ENCODE data around the gene HK1. TPM values are rescaled to one million over a fixed set of nuclear protein-coding genes. Genes with fewer than 3 reads are reported as not detected.

The HK1 gene
- total RNA-seq, 2 donors from 2014 or later, result 150 to 158 TPM

- ATAC-seq (ENCODE audit: insufficient number of reproducible peaks, low FRiP score, low read depth), result no peak
- Histone ChIP-seq H3K9me3 (no peaks in the 10 kb centered on the region), H3K4me3 (no peak overlapping the region), H3K4me1 (ENCODE audit: control insufficient read depth in 1 of 2, low read depth in 2 of 2) (peaks cover 33 to 74% of the 10 kb centered on the region in 2 donors), H3K36me3 (peaks cover 37% of the 10 kb centered on the region), H3K27ac (peak overlapping the region; percentile 14 to 97), H3K27me3 (replicated peaks; ENCODE audit: insufficient read depth) (no peaks in the 10 kb centered on the region)
- no peak for DNase-seq (ENCODE audit: low spot score)
- TF ChIP-seq CTCF (IDR thresholded peaks at IDR 0.05), result no peak
Measured at GRCh38 chr10:69364232-69364940, 86.1 kb downstream of the HK1 start.

GRCh38 chr10:69366738-69367137, 88.4 kb downstream of the HK1 start:
- TF ChIP-seq CTCF (IDR thresholded peaks at IDR 0.05), result no peak
- no peak overlapping the region for H3K4me3 ChIP-seq
- peaks cover 11 to 50% of the 10 kb centered on the region in 2 donors for H3K4me1 ChIP-seq (ENCODE audit: control insufficient read depth in 1 of 2, low read depth in 2 of 2)
- ATAC-seq (ENCODE audit: insufficient number of reproducible peaks, low FRiP score, low read depth) (no peak), DNase-seq (ENCODE audit: low spot score) (no peak)
- H3K27ac ChIP-seq, result peak overlapping the region in 1 of 2 donors; percentile 15
- no peaks in the 10 kb centered on the region for H3K27me3 ChIP-seq (replicated peaks; ENCODE audit: insufficient read depth)
- no peaks in the 10 kb centered on the region for H3K9me3 ChIP-seq
- H3K36me3 ChIP-seq, result peaks cover 53% of the 10 kb centered on the region

GRCh38 chr10:69367469-69367868, 89.2 kb downstream of the HK1 start:
- DNase-seq (ENCODE audit: low spot score) (no peak), ATAC-seq (ENCODE audit: insufficient number of reproducible peaks, low FRiP score, low read depth) (no peak)
- TF ChIP-seq CTCF (IDR thresholded peaks at IDR 0.05), result no peak
- Histone ChIP-seq H3K27me3 (replicated peaks; ENCODE audit: insufficient read depth) (no peaks in the 10 kb centered on the region), H3K27ac (peak overlapping the region in 1 of 2 donors; percentile 27), H3K4me3 (no peak overlapping the region), H3K4me1 (ENCODE audit: control insufficient read depth in 1 of 2, low read depth in 2 of 2) (peaks cover 5 to 44% of the 10 kb centered on the region in 2 donors), H3K36me3 (peaks cover 53% of the 10 kb centered on the region), H3K9me3 (no peaks in the 10 kb centered on the region)

- DNase-seq (ENCODE audit: low spot score) (no peak), ATAC-seq (ENCODE audit: insufficient number of reproducible peaks, low FRiP score, low read depth) (no peak)
- Histone ChIP-seq H3K27me3 (replicated peaks; ENCODE audit: insufficient read depth) (no peaks in the 10 kb centered on the region), H3K4me1 (ENCODE audit: control insufficient read depth in 1 of 2, low read depth in 2 of 2) (peaks cover 15 to 29% of the 10 kb centered on the region in 2 donors), H3K9me3 (no peaks in the 10 kb centered on the region), H3K36me3 (peaks cover 31% of the 10 kb centered on the region), H3K27ac (no peak overlapping the region), H3K4me3 (no peak overlapping the region)
- TF ChIP-seq CTCF (IDR thresholded peaks at IDR 0.05), result no peak
Measured at GRCh38 chr10:69372126-69372980, 94.1 kb downstream of the HK1 start.

- Histone ChIP-seq H3K27ac (peak overlapping the region; percentile 43 to 74), H3K36me3 (peaks cover 18% of the 10 kb centered on the region), H3K27me3 (replicated peaks; ENCODE audit: insufficient read depth) (no peaks in the 10 kb centered on the region), H3K9me3 (no peaks in the 10 kb centered on the region), H3K4me3 (no peak overlapping the region), H3K4me1 (ENCODE audit: control insufficient read depth in 1 of 2, low read depth in 2 of 2) (peaks cover 15 to 32% of the 10 kb centered on the region in 2 donors)
- TF ChIP-seq CTCF (IDR thresholded peaks at IDR 0.05), result no peak
- ATAC-seq (ENCODE audit: insufficient number of reproducible peaks, low FRiP score, low read depth) (no peak), DNase-seq (ENCODE audit: low spot score) (no peak)
Measured at GRCh38 chr10:69374242-69374641, 95.9 kb downstream of the HK1 start.

Measured in thoracic aorta (tissue), 2 donors.